ENCODE measurements around the gene VSTM4. TPM values are rescaled to one million over a fixed set of nuclear protein-coding genes. Genes with fewer than 3 reads are reported as not detected.

The VSTM4 gene
- total RNA-seq, 4 donors from 2014 or later = 13.4 to 38.2 (median 25.9) TPM

DNA sequence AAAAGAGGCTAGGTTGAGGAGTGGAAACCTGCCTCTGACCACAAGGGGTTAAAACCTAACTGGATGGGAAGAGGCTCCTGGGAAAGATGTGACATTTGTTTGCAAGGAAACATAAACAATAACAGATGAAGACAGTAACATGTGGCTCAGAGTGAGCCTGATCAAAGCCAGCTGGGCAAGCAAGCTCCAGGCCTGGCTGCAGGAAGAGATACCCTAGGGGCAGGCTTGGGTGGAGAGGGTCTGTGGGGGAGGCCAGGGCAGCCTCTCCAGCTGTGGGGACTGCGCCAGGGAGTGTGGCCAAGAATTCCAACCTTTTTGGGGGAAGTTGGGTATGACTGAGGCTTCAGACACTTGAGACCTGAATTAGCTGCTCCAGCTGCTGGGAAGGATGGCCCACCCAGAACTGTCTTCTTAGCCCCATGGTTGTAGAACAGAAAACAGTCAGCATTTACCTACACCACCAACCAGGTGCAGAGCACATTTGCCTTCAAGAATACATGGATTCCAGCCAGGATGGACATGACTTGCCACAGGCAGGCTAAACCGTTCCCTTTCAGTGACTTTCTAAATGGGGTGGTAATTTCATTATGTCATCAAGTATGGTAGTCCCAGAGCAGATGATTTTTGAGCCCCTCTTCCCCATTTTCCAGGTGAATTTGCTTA is 28.9 kb upstream of the VSTM4 start:
- TF ChIP-seq CTCF (IDR thresholded peaks at IDR 0.05; ENCODE audit: low read depth) = no peak

GRCh38 chr10:49143249-49143648 is 27.9 kb upstream of the VSTM4 start:
- no peak for TF ChIP-seq CTCF (IDR thresholded peaks at IDR 0.05; ENCODE audit: low read depth)

GRCh38 chr10:49141541-49142332 is 26.4 kb upstream of the VSTM4 start:
- TF ChIP-seq CTCF (IDR thresholded peaks at IDR 0.05; ENCODE audit: low read depth) = no peak

DNA sequence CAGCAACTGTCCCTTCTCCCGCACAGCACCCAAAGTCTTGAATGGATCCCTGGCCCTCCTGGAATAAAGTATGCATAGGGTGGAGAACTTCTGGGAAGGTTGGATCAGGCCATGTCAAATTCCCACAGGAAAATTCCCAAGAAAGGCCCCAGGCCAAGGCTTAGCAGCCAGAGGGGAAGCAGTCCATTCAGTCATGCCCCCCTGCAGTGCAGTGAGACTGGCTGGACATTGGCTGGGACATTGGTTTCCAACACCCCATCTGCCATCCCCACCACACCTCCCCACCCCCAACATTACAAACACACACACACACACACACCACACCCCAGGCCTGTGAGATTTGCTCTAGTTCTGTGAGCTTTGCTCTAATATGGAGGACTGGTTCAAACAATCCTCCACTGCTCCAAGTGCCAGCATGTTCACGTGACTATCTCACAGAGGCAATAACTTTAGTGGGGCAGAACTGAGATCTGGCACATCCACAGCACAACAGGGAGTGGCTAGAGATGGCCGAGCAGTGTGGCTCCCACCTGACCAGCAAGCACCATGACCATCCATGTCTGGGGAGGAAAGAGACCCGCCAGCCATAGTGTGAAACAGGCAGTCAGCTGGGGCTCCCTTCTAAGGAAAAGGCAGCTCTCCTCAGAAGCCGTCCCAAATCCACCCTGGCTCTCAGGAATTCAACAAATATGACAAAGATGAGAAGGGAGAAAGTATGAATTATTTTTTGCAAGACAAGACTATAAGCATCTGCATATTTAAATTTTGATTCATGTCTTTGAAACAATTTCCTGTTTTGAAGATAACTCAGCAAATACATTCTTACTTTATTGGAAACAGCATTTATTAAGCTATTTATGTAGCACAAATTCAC is 25.2 kb upstream of the VSTM4 start:
- TF ChIP-seq CTCF (IDR thresholded peaks at IDR 0.05; ENCODE audit: low read depth) = no peak

DNA sequence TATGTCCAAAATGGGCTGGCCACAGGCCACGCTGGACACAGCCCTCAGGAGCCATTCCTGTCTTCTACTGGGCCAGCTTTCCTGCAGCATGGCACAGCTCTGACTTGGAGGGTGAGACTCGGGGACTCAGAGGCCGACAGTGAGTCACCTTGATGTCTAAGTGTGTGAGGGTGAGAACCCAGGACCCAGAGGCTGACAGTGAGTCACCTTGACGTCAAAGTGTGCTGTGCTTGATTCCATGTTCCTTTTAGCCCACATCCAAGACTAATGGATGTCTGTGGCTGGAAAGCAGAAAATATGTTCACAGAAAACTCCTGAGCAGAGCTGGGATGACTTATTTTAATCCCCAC is 24.5 kb upstream of the VSTM4 start:
- TF ChIP-seq CTCF (IDR thresholded peaks at IDR 0.05; ENCODE audit: low read depth) = no peak

DNA sequence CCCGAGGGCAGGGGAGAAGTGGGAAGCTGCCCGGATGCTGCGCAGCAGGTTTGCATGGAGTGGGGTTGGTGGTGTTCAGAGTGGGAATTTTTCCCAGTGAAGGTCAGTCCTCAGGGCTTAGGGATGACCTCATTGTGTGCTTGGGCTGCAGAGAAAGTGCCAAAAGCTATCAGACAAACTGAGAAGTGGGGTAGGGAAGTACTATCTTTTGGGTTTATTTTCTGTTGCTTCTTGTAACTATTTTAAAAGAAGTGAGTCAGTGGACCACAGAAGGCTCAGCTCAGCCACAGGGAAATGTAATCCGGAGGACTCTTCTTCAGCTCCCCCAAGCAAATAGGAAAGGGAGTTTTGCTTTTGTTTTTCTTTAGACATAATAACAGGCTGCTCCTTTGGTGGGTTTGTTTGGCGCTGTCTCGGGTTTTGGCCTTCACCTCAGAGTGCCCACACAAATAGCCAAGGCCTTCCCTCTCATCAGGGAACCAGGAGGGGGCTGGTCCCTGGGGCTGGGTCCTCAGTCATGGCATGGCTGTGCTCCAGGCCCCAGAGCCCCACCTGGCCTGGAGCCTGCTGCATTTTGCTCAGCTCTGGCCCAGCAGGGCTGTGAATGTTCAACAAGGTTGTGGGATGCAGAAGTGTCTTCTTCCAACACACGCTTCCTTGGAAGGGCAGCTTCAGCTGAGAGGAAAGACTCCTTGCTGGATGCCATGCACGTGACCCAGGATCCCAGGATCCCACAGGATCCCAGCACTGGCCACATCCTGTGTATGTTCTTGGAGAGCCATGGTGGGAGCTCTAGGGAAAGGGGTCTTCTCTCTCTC is 23.9 kb upstream of the VSTM4 start:
- TF ChIP-seq CTCF (IDR thresholded peaks at IDR 0.05; ENCODE audit: low read depth) = no peak

All from subcutaneous adipose tissue (tissue), 4 donors.